ENCODE results near the gene EXOC6B.

GRCh38 chr2:72136933-72137497, 688.8 kb downstream of the EXOC6B start:
- TF ChIP-seq CTCF (IDR thresholded peaks at IDR 0.05; ENCODE audit: borderline replicate concordance, extremely low read depth, low read length, poor library complexity, severe bottlenecking): no peak
- TF ChIP-seq EZH2 (IDR thresholded peaks at IDR 0.05; ENCODE audit: borderline replicate concordance, low read depth, low read length, severe bottlenecking): no peak
